GM21529 (cell line): Measurements from ENCODE around the gene ATF5.

Experiments
- ATAC-seq: cut with Tn5 transposase; IDR thresholded peaks from one replicate; pipeline ENCODE4 v1.9.1; 2021; ENCODE audit not compliant: unreplicated experiment

ATF5 gene

GRCh38 chr19:49894879-49895565 is 34.0 kb upstream of the ATF5 start:
- no peak for ATAC-seq

DNA sequence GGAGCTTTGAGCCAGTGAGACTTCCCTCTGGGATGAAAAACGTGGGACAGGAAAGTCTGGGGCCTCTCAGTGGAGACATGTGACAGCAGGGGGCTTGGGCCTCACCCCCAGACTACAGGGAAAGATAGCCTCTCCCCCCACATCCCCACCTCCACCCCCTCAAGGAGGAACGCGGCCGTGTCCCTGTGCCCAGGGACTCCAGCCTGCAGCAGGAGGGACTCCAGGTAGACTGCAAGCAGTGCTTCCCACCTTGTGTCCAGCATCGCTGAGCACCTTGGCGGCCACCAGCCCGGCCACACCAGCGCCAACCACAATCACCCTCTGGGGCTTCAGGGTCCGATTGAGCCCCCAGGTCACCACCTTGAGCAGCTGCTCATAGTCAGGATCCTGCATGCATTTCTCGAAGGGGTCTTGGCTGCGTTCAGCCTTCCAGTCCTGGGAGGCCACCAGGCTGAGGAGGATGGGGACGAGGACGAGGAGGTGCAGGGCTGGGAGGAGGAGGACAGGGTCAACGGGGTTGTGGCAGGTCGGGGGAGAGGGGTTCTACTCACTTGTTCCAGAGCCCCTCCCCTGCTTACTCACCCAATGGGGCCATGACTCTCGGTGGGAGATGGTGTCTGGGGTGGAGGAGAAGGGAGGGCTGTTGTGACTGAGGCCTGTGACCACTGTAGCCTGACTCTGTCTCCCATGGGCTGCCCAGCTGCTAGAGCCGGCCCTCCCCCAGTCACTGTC is 33.3 kb upstream of the ATF5 start:
- ATAC-seq = no peak

DNA sequence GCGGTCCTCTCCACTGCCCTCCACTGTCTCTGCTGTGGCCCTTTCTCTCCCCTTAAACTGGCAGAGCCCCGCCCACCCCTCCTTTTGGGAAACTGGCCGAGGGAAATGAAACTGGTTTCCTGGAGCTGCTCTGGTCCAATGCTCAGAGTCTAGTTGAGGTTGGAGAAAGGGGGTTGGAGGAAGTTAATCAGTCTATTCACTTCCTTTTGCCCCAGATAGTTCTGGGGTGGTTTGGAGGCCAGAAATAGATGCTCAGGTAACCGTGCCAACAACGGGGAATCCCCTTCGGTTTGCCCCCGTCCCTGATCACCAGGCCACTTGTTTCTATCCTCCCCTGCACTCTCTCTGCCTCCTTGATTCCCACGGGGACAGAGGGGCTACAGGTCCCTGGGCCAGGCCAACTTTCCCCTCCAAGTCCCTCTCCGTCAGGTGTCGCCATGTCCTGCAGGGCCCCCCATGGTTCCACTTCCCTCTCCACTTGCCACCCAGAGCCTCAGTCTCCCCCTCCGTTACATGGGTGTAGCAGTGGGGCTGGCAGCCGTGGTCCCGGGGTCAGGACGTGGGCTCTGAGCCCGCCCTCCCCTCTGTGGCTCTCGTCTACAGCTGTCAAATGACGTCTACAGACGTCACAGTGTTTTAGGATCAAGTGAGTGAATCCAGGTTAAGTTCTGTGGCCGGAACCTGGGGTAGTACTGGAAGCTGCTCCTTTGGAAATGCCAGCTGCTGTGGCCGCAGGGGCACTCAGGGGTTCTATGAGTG is 32.0 kb upstream of the ATF5 start, which contains the start of gene IL4I1:
TSS of gene IL4I1 (minus strand) at position 25 of the 759 bp plus-strand sequence. CDS start 727 bp downstream, outside the sequence.
- peak; percentile 47 for ATAC-seq

DNA sequence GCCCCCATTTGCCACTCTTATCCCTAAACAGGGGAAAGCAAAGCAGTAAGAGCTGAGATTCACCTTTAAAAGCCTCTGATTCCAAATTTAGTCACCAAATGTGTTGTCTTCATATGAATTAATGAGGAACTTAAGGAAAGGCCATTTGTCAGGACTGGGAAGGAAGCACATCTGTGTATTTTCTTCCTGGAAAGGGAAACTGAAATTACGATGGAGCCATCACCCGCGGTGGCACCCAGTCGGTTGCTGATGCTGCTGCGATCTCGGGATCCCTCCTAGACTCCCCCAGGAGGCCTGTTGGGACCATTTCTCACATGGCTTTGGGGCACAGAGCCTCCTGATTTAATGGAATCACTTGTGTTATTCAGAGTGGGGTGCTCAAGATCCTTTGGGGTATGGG is 24.9 kb upstream of the ATF5 start:
- ATAC-seq = no peak

GRCh38 chr19:49906879-49907564 is 22.0 kb upstream of the ATF5 start:
- ATAC-seq = no peak

DNA sequence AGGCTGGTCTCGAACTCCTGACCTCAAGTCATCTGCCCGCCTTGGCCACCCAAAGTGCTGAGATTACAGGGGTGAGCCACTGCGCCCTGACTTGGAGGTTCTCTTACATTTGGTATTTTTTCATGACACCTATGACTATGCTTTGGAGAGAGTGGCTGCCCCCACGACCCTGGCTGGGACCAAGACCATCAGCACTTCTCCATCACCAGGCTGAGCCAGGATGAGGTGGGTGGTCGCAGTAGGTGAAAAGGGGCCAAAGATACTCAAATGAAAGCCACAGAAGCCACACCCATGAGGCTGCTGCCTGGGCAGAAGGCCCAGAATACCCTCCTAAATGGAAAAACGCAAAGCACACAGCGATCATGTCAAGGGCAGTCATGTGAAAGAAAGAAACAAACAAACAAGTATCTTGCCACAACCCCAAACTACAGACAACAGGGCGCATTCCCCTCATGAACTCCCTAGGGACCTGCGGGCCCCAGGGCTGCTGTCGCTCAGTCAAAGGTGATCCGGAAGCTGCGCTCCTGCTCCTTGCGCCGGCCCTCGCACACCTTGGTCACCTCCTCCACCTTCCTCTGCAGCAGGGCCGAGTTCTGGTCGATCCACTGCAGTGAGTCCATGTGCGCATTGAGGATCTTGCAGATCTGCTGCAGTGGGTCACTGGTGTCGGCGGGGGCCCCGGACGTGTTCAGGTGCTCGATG is 21.1 kb upstream of the ATF5 start:
- ATAC-seq = no peak

DNA sequence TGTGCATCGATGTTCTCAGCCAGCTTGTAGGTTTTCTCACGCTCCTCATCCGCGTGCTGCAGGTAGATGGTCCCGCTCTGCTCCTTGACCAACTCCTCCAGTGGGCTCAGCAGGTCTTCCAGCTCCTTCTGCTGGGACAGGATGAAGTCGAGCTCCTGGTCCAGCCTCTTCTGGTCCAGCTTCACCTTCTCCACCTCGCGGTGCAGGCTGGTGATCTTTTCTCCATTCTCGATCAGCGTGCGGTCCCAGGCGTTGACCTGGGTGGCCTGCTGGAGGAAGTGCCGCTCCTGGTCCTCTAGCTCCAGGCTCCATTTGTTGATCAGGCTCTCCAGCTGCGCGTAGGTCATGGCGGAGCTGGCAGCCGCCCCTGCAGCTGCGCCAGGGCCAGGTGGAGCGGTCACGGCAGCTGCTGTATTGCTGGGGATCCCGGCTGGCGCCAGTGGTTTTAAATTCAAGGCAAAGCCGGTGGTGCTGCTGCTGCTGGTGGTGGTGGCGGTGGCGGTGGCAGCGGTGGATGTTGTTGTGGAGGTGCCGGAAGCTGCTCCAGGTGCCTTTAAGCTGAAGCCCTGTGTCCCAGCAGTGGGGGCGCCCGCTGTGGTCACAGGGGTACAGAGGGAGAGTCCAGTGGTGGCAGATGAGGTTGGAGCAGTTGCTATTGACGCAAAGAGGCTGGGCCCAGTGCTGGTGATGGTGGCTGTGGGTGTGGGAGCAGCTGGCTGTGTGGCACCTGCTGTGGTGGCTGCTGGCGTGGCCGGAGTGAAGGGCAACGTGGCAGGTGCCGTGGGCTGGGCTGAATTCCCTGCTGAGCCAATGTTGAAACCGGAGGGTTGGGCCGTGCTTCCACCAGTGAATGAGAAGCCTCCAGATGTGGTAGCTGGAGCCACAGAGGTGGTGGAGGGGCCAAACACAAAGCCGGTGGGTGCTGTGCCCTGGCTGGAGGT is 20.3 kb upstream of the ATF5 start:
- ATAC-seq = no peak

DNA sequence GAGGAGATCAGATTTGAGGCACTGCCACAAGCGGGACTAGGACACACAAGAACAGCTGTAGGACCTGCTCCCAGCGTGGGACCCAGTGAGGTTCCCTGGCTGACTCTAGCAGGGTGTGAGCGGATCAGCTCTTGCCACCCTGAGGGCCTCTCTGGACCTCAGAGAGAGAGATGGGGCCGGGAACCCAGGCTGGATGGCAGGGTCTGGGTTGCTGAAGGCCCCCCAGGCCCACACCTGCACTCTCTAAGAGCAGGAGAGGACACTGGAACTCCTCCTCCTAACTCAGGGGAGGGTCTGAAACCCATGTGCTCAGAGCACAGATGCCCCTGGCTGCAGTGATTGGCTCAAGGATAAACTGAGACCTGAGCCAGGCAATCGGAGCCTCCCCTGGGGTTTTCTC is 18.8 kb upstream of the ATF5 start:
- ATAC-seq = no peak

GRCh38 chr19:49911381-49912145 is 17.4 kb upstream of the ATF5 start:
- ATAC-seq = peak; percentile 39

DNA sequence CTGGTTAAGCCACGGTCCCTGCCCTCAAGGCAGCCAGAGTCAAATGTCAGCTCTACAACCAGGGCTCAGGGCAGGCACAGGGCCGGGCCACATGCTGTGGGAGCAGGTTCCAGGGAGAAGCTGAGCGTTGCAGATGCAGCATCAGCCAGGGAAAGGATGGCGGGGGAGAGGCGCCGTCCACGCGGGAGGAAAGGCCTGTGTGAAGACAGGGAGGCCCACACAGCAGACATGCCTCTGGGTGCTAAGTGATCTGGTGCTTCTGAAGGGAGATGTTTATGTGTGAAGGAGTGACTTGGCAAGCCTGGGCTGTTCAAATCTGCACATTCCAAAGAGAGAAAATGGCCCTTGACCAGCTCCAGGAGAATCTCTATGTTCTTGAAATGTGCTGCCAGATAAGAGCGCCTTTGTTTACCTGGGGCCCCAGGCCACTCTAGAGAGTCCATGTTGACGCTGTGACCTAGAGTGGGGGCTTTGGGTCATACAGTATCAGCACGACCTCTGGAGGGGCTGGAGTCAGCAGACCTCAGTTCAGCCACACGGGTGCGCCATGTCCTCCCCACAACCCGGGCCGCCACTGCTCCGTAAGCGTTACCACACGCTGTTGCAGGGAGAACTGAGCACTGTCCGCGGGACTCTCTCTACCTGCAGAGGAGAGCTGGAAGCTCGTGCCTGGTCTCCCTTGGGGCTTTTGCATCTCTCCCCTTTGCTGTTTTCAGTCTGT is 15.9 kb upstream of the ATF5 start:
- no peak for ATAC-seq

DNA sequence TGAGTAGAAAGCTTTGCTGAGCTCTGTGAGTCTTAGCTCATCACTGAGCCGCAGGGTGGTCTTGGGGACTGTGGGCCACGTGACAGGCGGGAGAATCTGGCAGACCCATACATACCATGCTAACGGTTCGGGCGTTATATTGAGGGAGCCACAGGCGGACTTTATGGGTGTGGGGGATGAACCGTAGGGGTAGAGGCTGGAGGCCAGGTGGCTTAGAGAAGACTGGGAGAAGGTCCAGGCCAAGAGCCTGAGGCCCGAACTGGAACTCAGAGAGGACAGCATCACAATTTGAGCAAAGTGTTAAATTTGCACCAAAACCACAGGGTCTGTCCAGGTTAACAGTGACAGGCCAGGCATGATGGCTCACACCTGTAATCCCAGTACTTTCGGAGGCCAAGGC is 15.3 kb upstream of the ATF5 start:
- no peak for ATAC-seq

DNA sequence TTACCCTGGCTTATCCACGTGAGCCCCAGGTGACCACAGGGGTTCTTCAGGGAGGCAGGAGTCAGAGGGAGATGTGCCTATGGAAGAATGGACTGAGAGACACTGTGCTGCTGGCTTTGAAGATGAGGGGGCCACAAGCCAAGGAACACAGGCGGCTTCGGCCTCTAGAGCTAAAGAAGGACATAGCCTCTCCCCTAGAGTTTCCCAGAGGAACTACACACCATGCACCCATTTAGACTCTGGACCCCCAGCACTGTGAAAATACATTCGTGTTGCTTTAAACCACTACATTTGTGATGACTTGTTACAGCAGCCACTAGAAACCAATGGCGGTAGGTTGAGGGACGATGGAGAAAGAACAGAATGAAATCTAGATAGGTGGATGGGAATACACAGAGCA is 13.7 kb upstream of the ATF5 start:
- no peak for ATAC-seq

GRCh38 chr19:49916839-49917733 is 11.9 kb upstream of the ATF5 start:
- no peak for ATAC-seq

DNA sequence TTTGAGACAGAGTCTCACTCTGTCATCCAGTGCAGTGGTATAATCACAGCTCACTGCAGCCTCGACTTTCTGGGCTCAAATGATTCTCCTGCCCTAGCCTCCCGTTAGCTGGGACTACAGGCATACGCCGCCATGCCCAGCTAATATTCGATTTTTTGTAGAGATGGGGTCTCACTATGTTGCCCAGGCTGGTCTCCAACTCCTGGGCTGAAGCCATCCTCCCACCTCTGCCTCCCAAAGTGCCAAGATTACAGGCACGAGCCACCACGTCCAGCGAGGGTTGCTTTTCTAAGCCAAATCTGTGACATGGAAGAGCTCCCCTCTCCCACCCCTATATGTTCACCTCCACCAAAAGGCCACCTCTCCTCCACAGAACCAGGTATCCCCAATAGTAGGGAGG is 10.9 kb upstream of the ATF5 start:
- no peak for ATAC-seq

DNA sequence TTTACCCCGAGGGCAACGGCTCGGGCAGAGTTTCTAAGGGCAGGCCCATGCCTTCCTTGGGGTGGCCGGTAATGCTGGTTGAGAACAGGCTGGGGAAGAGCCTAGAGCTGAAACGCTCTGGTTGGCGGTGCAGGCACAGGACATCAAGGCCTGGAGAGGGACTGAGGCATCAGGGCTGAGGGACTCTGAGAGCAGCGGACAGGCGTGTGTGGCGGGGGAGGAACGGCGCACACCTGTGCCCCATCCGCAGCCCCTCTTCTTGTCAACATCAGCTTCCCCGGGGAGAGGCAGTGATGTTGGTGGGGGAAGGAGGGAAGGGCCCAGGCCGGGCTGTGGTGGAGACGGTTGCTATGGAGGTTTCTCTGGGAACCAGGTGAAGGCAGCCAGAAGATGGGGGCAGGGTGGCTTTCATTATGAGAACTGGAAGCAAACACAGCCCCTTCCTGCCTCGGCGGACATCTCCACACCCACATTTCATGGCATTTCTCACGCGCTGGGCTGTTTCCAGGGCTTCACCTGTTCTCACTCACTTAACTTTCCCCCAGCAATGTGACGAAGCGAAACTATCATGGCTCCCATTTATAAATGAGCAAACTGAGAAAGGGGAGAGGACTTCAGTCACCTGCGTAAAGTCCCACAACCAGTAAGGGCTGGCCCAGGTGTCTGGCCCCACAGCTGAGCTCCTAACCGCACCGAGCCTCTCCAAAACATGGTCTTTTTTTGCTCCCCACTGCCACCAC is 8.2 kb upstream of the ATF5 start:
- ATAC-seq = no peak
